Vagina (tissue), 2 donors: ENCODE results near the gene NSUN6.
"Not testable (repeated sequence)": the region's sequence is repeated elsewhere in the genome, so short reads cannot be mapped to it uniquely, and the experiment has no call there.

ENCODE experiments used
- CTCF ChIP-seq, 3 experiments: fragments of 450-650 bp in 2 of 3; fragments of 200-600 bp in 1 of 3; sonication (generic) in 1 of 3; IDR thresholded peaks; one replicate each; pipeline ENCODE4 v1.5.1; 2017 to 2019; ENCODE audit warnings: antibody characterized with exemption in 3 of 3, mild to moderate bottlenecking in 2 of 3, moderate library complexity in 2 of 3
- POLR2A ChIP-seq, 2 donors: fragments of 450-650 bp; IDR thresholded peaks; one replicate each; pipeline ENCODE4 v1.6.1; 2017; ENCODE audit warnings: antibody characterized with exemption in 2 of 2, mild to moderate bottlenecking in 2 of 2, moderate library complexity in 2 of 2

DNA sequence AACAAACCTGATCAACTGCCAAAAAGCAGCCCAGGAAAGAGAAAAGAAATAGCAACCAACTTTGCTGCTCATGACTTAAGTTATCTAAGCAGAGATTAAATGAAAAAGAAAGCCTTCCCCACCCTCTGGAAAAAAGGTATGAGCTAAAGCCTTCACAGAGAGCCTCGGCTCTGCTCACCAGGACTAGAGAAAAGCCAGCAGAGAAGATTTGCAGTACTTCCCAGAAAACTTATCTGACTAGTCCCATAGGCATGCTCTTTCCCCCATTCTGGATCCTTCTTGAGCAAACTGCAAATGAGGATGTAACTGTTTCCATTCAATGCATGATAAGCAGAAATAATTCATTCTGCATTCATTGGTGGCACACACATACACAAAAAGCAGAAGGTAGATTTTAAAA is 27.7 kb downstream of the NSUN6 start:
- not testable (repeated sequence) for TF ChIP-seq POLR2A, CTCF (IDR thresholded peaks at IDR 0.05)
